IMR-90 (cell line): Measurements from ENCODE around the gene GSTP1. TPM values are rescaled to one million over a fixed set of nuclear protein-coding genes. Genes with fewer than 3 reads are reported as not detected.

Experiments
- ATAC-seq: fragments of 200-7000 bp; cut with Tn5 transposase; 2 replicates; pipeline ENCODE4 v1.9.1; 2020; ENCODE audit warnings: low read depth, mild to moderate bottlenecking, moderate library complexity
- BruUV-seq: library from RNA; stranded (reverse); fragments of 400-500 nt; replicated peaks from 2 replicates; lab custom pipeline; 2021; lab: Mats Ljungman, UMichigan
- CTCF ChIA-PET: fragments of 300-600 bp; formaldehyde crosslinking; extraction: SDS; loops from one replicate; lab custom pipeline; 2021; ENCODE audit warnings: antibody characterized with exemption; lab: Yijun Ruan, JAX
- POLR2A ChIA-PET: fragments of 300-600 bp; sonication (Branson Sonifier 250); formaldehyde crosslinking; loops from one replicate; lab custom pipeline; 2022; ENCODE audit warnings: antibody characterized with exemption; ENCODE audit not compliant: unreplicated experiment; lab: Charles Lee
- DNase-seq: peaks from one replicate; pipeline ENCODE4 v3.0.0; 2013
- H2AFZ ChIP-seq: replicated peaks from 2 replicates; pipeline ENCODE3; 2013; ENCODE audit warnings: low read length, mild to moderate bottlenecking; ENCODE audit not compliant: poor library complexity
- H2AK5ac ChIP-seq: 2 replicates; pipeline ENCODE4 v1.6.1; 2013; ENCODE audit warnings: low read depth, low read length, inconsistent platforms
- H2AK9ac ChIP-seq: replicated peaks from 2 replicates; pipeline ENCODE3; 2013; ENCODE audit warnings: mild to moderate bottlenecking, low read depth, low read length, moderate library complexity; ENCODE audit not compliant: poor library complexity
- H2BK120ac ChIP-seq: 2 replicates; pipeline ENCODE4 v1.6.1; 2013; ENCODE audit warnings: low read depth, low read length, inconsistent platforms
- H2BK15ac ChIP-seq: 3 replicates; pipeline ENCODE4 v1.6.1; 2013; ENCODE audit warnings: low read depth, low read length, inconsistent platforms
- H2BK20ac ChIP-seq: 2 replicates; pipeline ENCODE4 v1.6.1; 2013; ENCODE audit warnings: low read depth, mild to moderate bottlenecking, inconsistent platforms, low read length, moderate library complexity
- H2BK5ac ChIP-seq: 2 replicates; pipeline ENCODE4 v1.6.1; 2013; ENCODE audit warnings: mild to moderate bottlenecking, low read depth, low read length, inconsistent platforms; ENCODE audit not compliant: poor library complexity, severe bottlenecking
- H3K14ac ChIP-seq: replicated peaks from 2 replicates; pipeline ENCODE4 v1.6.1; 2013; ENCODE audit warnings: low read depth, low read length, inconsistent platforms
- H3K18ac ChIP-seq: 2 replicates; pipeline ENCODE4 v1.6.1; 2013; ENCODE audit warnings: low read depth, low read length, control low read depth
- H3K23ac ChIP-seq: 2 replicates; pipeline ENCODE4 v1.6.1; 2013; ENCODE audit warnings: low read depth, low read length, inconsistent platforms
- H3K27ac ChIP-seq: 2 replicates; pipeline ENCODE4 v1.5.1; 2013; ENCODE audit warnings: mild to moderate bottlenecking, control low read depth, low read length; ENCODE audit not compliant: insufficient read depth
- H3K27me3 ChIP-seq: 2 replicates; pipeline ENCODE4 v1.6.1; 2013; ENCODE audit warnings: low read length; ENCODE audit not compliant: control insufficient read depth, insufficient read depth
- H3K36me3 ChIP-seq: 2 replicates; pipeline ENCODE4 v1.6.1; 2013; ENCODE audit warnings: low read length, mixed read lengths; ENCODE audit not compliant: control insufficient read depth, insufficient read depth
- H3K4ac ChIP-seq: 2 replicates; pipeline ENCODE4 v1.6.1; 2013; ENCODE audit warnings: low read depth, low read length, inconsistent platforms
- H3K4me1 ChIP-seq: 2 replicates; pipeline ENCODE4 v1.6.1; 2013; ENCODE audit warnings: low read length, mixed read lengths; ENCODE audit not compliant: control insufficient read depth, insufficient read depth
- H3K4me2 ChIP-seq: 2 replicates; pipeline ENCODE4 v1.6.1; 2013; ENCODE audit warnings: low read depth, mild to moderate bottlenecking, control low read depth, low read length, moderate library complexity
- H3K4me3 ChIP-seq: 2 replicates; pipeline ENCODE4 v1.5.1; 2013; ENCODE audit warnings: low read depth, mild to moderate bottlenecking, control low read depth, low read length, moderate library complexity; ENCODE audit not compliant: insufficient read depth
- H3K56ac ChIP-seq: 2 replicates; pipeline ENCODE4 v1.6.1; 2013; ENCODE audit warnings: low read length, inconsistent platforms; ENCODE audit not compliant: insufficient read depth; ENCODE audit errors: extremely low read depth
- H3K79me1 ChIP-seq, 2 experiments: 2 replicates each; pipeline ENCODE4 v1.6.1; 2013; ENCODE audit warnings: low read length in 2 of 2, inconsistent platforms in 1 of 2, low read depth in 1 of 2
- H3K9ac ChIP-seq: 2 replicates; pipeline ENCODE4 v1.6.1; 2013; ENCODE audit warnings: low read depth, low read length, control low read depth
- H3K9me1 ChIP-seq: 2 replicates; pipeline ENCODE4 v1.6.1; 2013; ENCODE audit warnings: low read length, inconsistent platforms; ENCODE audit not compliant: insufficient read depth
- H3K9me3 ChIP-seq: 2 replicates; pipeline ENCODE4 v1.6.1; 2013; ENCODE audit warnings: low read length; ENCODE audit not compliant: control insufficient read depth, insufficient read depth
- H4K20me1 ChIP-seq: 2 replicates; pipeline ENCODE4 v1.6.1; 2013; ENCODE audit warnings: low read length, inconsistent platforms; ENCODE audit not compliant: insufficient read depth
- H4K5ac ChIP-seq: 2 replicates; pipeline ENCODE4 v1.6.1; 2013; ENCODE audit warnings: mild to moderate bottlenecking, low read depth, low read length, control low read depth
- H4K8ac ChIP-seq, 2 experiments: 2 replicates each; pipeline ENCODE4 v1.6.1; 2013; ENCODE audit warnings: low read depth in 2 of 2, low read length in 2 of 2, control low read depth in 1 of 2, inconsistent platforms in 1 of 2
- H4K91ac ChIP-seq: 2 replicates; pipeline ENCODE4 v1.6.1; 2013; ENCODE audit warnings: low read depth, low read length, inconsistent platforms; ENCODE audit not compliant: insufficient read depth
- BHLHE40 ChIP-seq: fragments of 150-350 bp; IDR thresholded peaks from 2 replicates; pipeline ENCODE4 v1.6.1; 2016; ENCODE audit warnings: mild to moderate bottlenecking, low read depth, low read length
- CEBPB ChIP-seq: IDR thresholded peaks from 2 replicates; pipeline ENCODE4 v1.6.1; 2012; ENCODE audit warnings: low read depth, low read length, improper control_type of control experiment
- CTCF ChIP-seq: conservative IDR thresholded peaks from 2 replicates; pipeline ENCODE4 v1.5.1; 2012; ENCODE audit warnings: mild to moderate bottlenecking, low read depth, low read length, improper control_type of control experiment
- RAD21 ChIP-seq: IDR thresholded peaks from 2 replicates; pipeline ENCODE4 v1.6.1; 2012; ENCODE audit warnings: low read length, improper control_type of control experiment
- SMC3 ChIP-seq: fragments of 150-350 bp; IDR thresholded peaks from 2 replicates; pipeline ENCODE4 v1.6.1; 2016; ENCODE audit warnings: low read depth, mild to moderate bottlenecking, antibody characterized with exemption, low read length, moderate library complexity
- WGBS, 2 experiments: methylation state at CpG; one replicate each; pipeline versions ENCODE4 v1.1.5 to v1.1.7; 2013; ENCODE audit warnings: missing lambda C conversion rate in 2 of 2; ENCODE audit not compliant: insufficient read length in 1 of 2; ENCODE audit errors: extremely low coverage in 2 of 2; 5-methylcytosine and 5-hydroxymethylcytosine counted together
- dilution Hi-C: fragments of 300-500 bp; cut with HindIII; formaldehyde crosslinking; loops from one replicate; pipeline ENCODE4 v1.14.3; 2018; ENCODE audit warnings: low sequenced_read_pairs; ENCODE audit not compliant: unreplicated experiment
- in situ Hi-C: fragments of 300-500 bp; cut with MboI; formaldehyde crosslinking; loops from 3 replicates; pipeline ENCODE4 v1.14.3; 2019; ENCODE audit warnings: low sequenced_read_pairs, inconsistent platforms, mixed read lengths
- intact Hi-C: fragments of 100-400 bp; cut with micrococcal nuclease; formaldehyde crosslinking; loops from 2 replicates; pipeline ENCODE4 v1.10.0; 2022
- polyA plus RNA-seq, 3 experiments: library from polyadenylated mRNA; depleted of rRNA; stranded (reverse); fragments of >200 nt; gene quantifications; 2 replicates each; pipeline ENCODE4 v1.2.3, GENCODE V29; 2012; ENCODE audit warnings: low replicate concordance in 1 of 3
- total RNA-seq: library from RNA; depleted of rRNA; stranded (reverse); fragments of >200 nt; gene quantifications from 2 replicates; pipeline ENCODE4 v1.2.3, GENCODE V29; 2012

Gene GSTP1
- total and polyA plus RNA-seq, 2 of the 4 experiments (the other 2 are of a cell fraction), result 947 to 1,539 TPM

- H3K23ac ChIP-seq, result no peak overlapping the region
- H3K4me3 ChIP-seq, result no peak overlapping the region
- no peak overlapping the region for H3K27ac ChIP-seq
- H2AFZ ChIP-seq, result no peak overlapping the region
- no peak overlapping the region for H3K56ac ChIP-seq
- H3K36me3 ChIP-seq, result peaks cover 36% of the 10 kb centered on the region
- no peaks in the 10 kb centered on the region for H3K9me3 ChIP-seq
- no peak overlapping the region for H4K8ac ChIP-seq
- no peak overlapping the region for H4K91ac ChIP-seq
- no peak for TF ChIP-seq BHLHE40
- no peak for TF ChIP-seq SMC3
- no peak for TF ChIP-seq RAD21
- TF ChIP-seq CEBPB, result no peak
- no peak for TF ChIP-seq CTCF
- ChIA-PET CTCF (no interaction called here), POLR2A (no interaction called here)
- H2AK5ac ChIP-seq, result no peak overlapping the region
- no peak overlapping the region for H2BK5ac ChIP-seq
- no peaks in the 10 kb centered on the region; the same call in 1 of the 2 replicates for H4K20me1 ChIP-seq
- no peak overlapping the region for H2BK15ac ChIP-seq
- no peak for DNase-seq
- no peak overlapping the region for H3K4ac ChIP-seq
- H2BK120ac ChIP-seq, result no peak overlapping the region
- no TSS peak for BruUV-seq
- H2AK9ac ChIP-seq, result no peak overlapping the region
- H3K18ac ChIP-seq, result no peak overlapping the region
- no peaks in the 10 kb centered on the region for H3K9me1 ChIP-seq
- 91% methylated on average over 16 of the region's 37 CpGs; no CpG with 5 or more reads in 1 of the 2 experiments for WGBS, 2 experiments
- peaks cover 6% of the 10 kb centered on the region; the same call in 1 of the 2 replicates for H3K4me1 ChIP-seq
- no peak overlapping the region for H3K9ac ChIP-seq
- no peak overlapping the region for H3K4me2 ChIP-seq
- peaks cover 13% of the 10 kb centered on the region for H3K27me3 ChIP-seq
- intact Hi-C loops, result no loop called here
- no peak overlapping the region for H3K14ac ChIP-seq
- no peak for ATAC-seq
- peaks cover 18 to 21% of the 10 kb centered on the region in 2 experiments for H3K79me1 ChIP-seq
- no peak overlapping the region for H4K5ac ChIP-seq
- H2BK20ac ChIP-seq, result no peak overlapping the region
- in situ Hi-C loops, result no loop called here
- dilution Hi-C loops, result no loop called here
These were observed 28.3 kb downstream of the GSTP1 start for GRCh38 chr11:67611704-67612587.
